GM21786 (cell line): Measurements from ENCODE around the gene CACNA1H.
"Not testable (repeated sequence)": the region's sequence is repeated elsewhere in the genome, so short reads cannot be mapped to it uniquely, and the experiment has no call there.

Experiments used
- ATAC-seq: cut with Tn5 transposase; IDR thresholded peaks from one replicate; pipeline ENCODE4 v1.9.1; 2021; ENCODE audit not compliant: unreplicated experiment

The CACNA1H gene

GRCh38 chr16:1190789-1191188 is 37.9 kb downstream of the CACNA1H start:
- ATAC-seq: not testable (repeated sequence)

DNA sequence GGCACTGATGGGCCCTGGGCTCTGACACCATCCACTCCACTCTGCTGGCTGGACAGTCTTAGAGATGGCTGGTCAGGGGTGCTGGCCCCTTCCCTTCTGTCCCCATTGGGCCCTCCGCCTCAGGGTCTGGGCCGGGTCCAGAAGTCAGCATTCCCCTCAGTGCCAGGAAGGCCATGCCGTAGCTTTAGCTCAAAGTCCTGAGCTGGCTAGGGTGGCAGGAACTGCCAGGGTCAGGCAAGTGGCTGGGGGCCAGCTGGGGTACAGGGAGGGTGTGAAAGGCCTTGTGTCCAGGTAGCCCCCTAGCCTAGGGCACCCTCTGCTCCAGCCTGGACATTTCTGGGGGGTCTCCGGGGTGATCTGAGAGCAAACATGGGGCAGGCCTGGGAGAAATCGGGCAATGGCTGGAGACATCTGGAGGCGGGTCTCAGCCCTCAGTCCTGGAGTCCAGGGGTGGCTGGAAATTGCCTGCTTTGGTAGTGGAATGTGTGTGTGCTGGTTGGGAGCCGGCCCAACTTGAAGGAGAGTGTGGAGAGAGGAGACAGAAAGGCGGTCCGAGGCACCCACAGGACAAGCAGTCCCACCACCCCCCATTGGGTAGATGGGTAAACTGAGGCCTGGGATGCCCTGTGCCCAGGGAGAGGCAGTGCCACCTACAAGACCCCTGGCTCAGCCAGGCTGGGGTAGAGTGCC is 39.6 kb downstream of the CACNA1H start:
- no peak for ATAC-seq

DNA sequence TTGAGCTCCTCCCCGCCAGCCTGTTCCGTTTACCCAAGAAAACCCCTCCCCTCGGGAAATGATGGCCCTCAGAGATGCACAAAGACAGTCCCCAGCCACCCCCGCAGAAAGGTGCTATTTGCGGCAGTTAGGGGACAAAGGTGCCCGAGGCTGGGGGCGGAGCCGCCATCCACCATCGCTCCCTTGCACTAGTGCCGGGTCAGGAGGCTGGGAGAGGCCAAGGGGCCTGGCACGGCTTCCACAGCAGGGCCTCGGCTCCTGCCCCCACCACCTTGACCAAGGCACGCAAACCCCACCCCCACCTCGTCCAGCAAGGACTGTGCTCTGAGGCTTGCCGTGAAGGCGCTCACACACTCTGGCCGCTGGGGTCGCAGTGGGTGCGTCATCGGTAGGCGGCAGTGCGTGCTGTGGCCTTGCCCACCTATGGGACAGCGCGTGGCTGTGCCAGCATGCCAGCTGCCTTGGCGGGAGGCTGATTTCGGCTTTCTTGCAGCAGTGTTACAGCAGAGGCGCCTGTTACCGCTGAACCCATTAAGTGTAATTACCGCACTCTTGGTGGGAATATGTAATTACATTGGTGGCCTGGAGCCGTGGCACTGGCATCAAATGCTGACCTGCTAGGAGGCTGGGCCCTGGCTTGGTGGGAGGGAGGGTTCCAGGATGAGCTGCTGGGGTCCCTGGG is 40.4 kb downstream of the CACNA1H start:
- ATAC-seq: no peak

DNA sequence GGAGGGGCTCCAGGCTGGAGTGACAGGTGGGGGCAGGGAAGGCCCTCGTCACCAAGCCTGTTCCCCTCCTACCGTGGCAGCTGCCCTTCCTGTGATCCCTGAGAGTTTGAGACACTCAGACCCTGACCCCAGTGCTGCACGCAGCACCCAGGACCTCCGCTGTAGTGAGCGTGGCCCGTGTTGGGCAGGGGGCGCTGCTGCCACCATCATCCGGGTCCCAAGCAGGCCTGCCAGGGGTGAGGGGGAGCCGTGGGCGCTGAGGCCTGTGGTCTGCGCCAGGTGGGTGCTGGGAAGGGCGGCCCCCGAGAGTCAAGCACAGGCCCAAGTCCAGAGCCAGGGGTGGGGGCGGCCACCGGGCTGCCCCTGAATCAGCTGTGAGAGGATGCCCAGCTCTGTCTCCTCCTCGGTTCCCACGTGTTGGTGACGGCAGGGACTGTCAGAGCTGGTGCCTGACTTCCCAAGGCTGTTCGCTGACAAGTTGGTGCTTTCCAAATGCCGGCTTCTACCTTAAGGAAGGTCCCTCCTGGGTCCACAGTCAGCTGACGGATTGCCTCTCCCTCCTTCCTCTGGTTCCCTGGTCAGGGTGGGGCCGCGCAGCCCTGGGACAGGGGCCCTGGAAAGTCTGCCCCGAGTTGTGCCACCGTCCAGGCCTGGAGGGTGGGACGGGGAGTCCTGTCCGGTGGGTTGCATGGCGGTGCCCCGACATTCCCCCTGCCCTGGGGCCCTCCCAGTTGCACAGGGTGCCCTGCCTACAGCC is 41.1 kb downstream of the CACNA1H start:
- ATAC-seq: no peak

- no peak for ATAC-seq
Measured at GRCh38 chr16:1194665-1195392, 41.9 kb downstream of the CACNA1H start.

DNA sequence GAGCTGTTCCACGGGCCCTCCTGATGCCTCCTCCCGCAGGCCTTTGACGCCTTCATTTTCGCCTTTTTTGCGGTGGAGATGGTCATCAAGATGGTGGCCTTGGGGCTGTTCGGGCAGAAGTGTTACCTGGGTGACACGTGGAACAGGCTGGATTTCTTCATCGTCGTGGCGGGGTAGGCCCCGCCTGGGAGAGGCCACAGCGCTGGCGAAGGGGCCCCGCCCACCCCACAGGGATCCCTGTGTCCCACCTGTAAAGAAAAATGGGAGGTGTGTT is 42.4 kb downstream of the CACNA1H start:
- no peak for ATAC-seq

DNA sequence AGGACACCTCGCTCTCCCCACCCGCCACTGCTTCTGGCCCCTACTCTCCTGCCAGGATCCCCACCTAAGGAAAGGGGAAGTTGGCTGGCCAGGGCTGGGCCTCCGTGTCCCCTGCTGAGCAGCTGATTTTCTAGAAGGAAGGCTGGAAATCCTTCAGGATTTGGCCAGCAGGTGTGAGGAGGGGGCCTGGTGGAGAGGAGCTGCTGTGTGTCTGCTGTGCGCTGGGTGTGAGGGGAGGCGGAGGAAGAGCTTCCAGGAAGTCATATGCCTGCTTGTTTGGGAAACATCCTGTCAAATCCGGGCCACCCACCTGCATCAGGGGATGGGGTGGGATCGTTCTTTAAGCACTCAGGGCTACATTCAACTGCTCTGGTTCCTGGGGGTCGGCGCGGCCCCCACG is 43.6 kb downstream of the CACNA1H start:
- ATAC-seq: no peak

DNA sequence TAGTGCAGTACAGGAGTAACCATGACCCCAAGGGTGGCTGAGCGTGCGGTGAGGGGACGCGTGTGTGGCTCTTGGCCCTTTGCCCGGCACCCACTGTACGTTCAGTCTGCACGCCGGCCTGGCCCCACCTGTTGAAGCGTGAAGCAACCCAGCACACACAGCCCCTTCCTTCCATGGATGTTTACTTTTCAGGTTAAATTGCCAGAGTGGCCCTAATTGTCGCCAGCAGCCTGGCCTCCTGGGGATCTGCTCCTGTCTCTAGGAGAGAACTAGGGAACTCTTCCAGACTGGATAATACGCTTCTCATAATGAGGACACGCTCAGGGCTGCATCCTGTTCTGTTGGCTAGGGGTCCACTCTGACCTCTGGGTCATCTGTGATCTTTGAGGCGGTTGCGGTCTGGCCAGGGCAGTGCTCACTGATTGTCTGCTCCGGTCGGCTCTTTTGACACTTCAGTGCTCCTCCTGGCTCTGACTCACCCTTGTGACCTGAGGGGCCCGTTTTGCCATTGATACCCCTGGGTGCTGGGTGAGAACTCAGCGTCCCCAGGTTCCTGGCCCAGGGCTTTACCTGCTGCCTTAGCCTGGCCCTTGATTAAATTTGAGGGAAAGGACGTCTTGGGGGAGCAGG is 44.4 kb downstream of the CACNA1H start:
- ATAC-seq: no peak

DNA sequence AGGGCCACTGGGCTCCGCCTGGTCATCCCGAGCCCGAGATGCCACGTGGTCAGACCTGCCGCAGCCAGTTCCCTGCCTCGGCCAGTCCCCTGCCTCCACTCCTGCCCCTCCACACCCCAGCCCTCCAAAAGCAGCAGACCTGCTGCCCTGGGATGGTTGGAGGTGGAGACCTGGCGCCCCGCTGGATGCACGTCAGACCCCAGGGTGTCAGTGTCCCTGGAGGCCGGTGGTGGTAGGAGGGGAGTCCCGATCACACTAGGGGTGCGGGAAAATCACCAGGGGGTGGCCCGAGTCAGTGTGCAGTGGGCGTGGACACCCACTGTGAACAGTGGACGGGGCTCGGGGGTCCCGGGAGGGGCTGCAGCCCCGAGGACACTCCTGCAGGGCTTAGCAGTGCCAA is 45.3 kb downstream of the CACNA1H start:
- no peak for ATAC-seq

DNA sequence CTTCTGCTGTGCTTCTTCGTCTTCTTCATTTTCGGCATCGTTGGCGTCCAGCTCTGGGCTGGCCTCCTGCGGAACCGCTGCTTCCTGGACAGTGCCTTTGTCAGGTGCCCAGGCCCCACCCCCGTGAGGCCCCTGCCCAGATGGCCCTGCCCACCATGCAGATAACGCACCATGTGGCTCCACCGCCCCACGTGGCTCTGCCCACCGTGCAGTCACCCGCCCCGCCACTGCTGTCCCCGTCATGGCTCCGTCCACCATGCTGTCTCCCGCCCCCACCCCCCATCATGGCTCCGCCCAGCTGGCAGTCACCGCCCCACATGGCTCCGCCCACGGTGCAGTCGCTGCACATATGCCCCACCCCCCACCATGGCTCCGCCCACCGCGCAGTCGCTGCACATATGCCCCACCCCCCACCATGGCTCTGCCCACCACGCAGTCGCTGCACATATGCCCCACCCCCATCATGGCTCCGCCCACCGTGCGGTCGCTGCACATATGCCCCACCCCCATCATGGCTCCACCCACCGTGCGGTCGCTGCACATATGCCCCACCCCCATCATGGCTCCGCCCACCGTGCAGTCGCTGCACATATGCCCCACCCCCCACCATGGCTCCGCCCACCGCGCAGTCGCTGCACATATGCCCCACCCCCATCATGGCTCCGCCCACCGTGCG is 45.9 kb downstream of the CACNA1H start:
- ATAC-seq: not testable (repeated sequence)

DNA sequence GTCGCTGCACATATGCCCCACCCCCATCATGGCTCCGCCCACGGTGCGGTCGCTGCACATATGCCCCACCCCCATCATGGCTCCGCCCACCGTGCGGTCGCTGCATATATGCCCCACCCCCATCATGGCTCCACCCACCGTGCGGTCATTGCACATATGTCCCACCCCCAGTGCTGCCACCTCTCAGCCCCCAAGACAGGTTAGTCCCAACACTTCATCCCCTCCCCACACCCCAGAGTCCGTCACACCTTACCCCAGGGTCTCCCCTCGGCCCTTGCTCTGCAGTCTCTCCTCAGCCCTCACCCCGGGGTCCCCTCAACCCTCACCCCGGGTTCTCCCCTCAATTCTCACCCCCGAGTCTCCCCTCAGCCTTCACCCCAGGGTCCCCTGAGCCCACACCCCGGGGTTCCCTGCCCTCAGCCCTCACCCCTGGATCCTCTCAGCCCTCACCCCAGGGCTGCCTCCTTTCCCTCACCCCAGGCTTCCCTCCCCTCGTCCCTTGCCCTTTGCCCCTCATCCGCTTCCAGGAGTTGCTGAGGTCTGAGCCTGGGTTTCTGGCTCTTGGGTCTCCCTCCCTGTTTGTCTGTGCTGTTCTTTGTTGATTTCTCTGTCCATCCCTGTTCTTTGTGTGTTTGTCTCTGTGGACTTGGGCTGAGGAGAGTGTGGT is 46.6 kb downstream of the CACNA1H start:
- ATAC-seq: no peak

DNA sequence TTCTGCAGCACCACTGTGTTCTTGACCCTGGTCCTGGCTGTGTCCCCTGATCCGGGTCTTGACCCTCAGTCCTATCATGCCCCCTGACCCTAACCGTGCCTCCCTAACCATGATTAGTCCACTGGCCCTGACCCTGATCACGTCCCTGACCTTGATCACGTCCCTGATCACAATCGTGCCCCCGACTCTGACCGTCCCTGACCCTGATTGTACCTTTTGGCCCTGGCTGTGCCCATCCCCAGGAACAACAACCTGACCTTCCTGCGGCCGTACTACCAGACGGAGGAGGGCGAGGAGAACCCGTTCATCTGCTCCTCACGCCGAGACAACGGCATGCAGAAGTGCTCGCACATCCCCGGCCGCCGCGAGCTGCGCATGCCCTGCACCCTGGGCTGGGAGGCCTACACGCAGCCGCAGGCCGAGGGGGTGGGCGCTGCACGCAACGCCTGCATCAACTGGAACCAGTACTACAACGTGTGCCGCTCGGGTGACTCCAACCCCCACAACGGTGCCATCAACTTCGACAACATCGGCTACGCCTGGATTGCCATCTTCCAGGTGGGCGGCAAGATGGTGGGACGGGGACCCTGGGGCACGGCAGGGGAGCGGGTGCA is 47.2 kb downstream of the CACNA1H start:
- ATAC-seq: no peak

- ATAC-seq: no peak
Measured at GRCh38 chr16:1201444-1201843, 48.5 kb downstream of the CACNA1H start.

- no peak for ATAC-seq
Measured at GRCh38 chr16:1202274-1202673, 49.4 kb downstream of the CACNA1H start.

DNA sequence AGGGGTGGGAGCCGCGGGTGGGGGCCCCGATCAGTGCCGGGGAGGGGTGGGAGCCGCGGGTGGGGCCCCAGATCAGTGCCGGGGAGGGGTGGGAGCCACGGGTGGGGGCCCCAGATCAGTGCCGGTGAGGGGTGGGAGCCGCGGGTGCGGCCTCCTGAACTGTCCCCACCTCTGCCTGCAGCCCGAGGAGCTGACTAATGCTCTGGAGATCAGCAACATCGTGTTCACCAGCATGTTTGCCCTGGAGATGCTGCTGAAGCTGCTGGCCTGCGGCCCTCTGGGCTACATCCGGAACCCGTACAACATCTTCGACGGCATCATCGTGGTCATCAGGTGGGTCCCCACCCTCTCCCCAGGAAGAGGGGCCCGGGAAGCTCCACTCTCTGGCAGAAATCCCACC is 52.0 kb downstream of the CACNA1H start:
- ATAC-seq: no peak

GRCh38 chr16:1206326-1206725 is 53.4 kb downstream of the CACNA1H start:
- ATAC-seq: no peak

DNA sequence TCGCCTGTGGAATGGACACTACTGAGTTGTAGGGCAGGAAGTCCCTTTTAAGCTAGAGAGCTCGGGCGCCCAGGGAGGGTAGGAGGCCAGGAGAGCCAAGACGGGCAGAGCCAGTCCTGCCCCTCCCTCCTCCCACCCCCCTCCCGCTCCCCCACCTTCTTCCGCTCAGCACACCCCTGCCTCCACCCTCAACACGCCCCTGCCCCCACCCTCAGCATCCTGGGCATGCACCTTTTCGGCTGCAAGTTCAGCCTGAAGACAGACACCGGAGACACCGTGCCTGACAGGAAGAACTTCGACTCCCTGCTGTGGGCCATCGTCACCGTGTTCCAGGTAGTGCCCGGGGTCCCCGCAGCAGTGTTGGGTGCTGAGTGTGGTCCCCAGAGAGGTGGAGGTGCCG is 53.9 kb downstream of the CACNA1H start:
- no peak for ATAC-seq

- no peak for ATAC-seq
Measured at GRCh38 chr16:1208239-1208830, 55.4 kb downstream of the CACNA1H start.

GRCh38 chr16:1209081-1209480 is 56.2 kb downstream of the CACNA1H start:
- no peak for ATAC-seq
